ENCODE measurements around the gene MTCL3.

MTCL3 gene

DNA sequence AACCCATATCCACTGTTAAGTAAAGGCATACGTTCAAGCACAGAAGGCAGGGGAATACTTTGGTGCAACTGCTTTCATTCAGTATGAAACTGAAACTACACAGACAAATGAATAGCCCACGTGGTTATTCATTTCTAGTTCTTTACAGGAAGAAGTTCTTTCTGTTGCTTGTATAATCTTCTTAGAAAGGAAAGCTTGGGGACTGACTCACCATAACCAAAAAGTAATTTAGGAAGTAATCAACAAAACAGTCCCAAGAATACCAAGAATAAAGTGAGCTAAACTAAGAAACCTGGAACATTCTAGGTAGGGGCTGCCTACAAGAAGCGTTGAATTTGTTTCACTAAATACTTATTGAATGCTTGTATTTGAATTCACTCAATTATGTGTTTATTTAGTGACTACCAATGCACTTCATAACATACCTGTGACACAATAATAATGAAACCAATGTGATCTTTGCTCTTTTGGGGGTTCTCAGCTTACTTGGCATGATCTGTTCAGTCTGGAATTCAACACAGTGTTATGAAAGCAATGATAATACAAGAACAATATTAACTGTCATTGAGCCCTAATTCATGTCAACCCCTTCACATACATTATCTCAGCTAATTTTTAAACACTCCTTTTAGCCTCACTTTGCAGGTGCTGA is 34.8 kb downstream of the MTCL3 start:
- no peak overlapping the region for H3K4me3 Mint-ChIP-seq
- no peaks in the 10 kb centered on the region for H3K36me3 ChIP-seq (ENCODE audit: control insufficient read depth, insufficient read depth, low read length)
- no peak for DNase-seq
- no peak overlapping the region for H3K4me3 ChIP-seq (ENCODE audit: low read length)
- no peak for TF ChIP-seq CTCF (conservative IDR thresholded peaks at IDR 0.05)
- H3K9me3 Mint-ChIP-seq, result no peaks in the 10 kb centered on the region
- H3K9me3 ChIP-seq (ENCODE audit: control insufficient read depth, low read length), result no peaks in the 10 kb centered on the region
- H3K27ac Mint-ChIP-seq, result peak overlapping the region; percentile 44
- no peaks in the 10 kb centered on the region for H3K36me3 Mint-ChIP-seq (ENCODE audit: low read depth)
- no peak overlapping the region for H3K9ac ChIP-seq (ENCODE audit: extremely low read depth, low read length, poor library complexity, severe bottlenecking)
- no peaks in the 10 kb centered on the region for H3K4me1 ChIP-seq (ENCODE audit: control insufficient read depth, insufficient read depth, low read length)
- no peak overlapping the region for H3K27ac ChIP-seq (ENCODE audit: low read depth, low read length)
- WGBS, 2 experiments (ENCODE audit: insufficient coverage in 1 of 2, insufficient read length in 1 of 2), result 58 to 76% methylated on average over 2 to 3 of the region's 3 CpGs
- H3K27me3 ChIP-seq (ENCODE audit: control insufficient read depth, insufficient read depth, low read length, poor library complexity, severe bottlenecking), result no peaks in the 10 kb centered on the region
- H3K27me3 Mint-ChIP-seq (ENCODE audit: insufficient read depth), result no peaks in the 10 kb centered on the region
- H3K4me1 Mint-ChIP-seq, result peaks cover 2% of the 10 kb centered on the region

- Histone ChIP-seq H3K27ac (ENCODE audit: low read depth, low read length) (peak overlapping the region; percentile 2), H3K36me3 (ENCODE audit: control insufficient read depth, insufficient read depth, low read length) (no peaks in the 10 kb centered on the region), H3K27me3 (ENCODE audit: control insufficient read depth, insufficient read depth, low read length, poor library complexity, severe bottlenecking) (no peaks in the 10 kb centered on the region), H3K9ac (ENCODE audit: extremely low read depth, low read length, poor library complexity, severe bottlenecking) (no peak overlapping the region), H3K4me1 (ENCODE audit: control insufficient read depth, insufficient read depth, low read length) (no peaks in the 10 kb centered on the region), H3K9me3 (ENCODE audit: control insufficient read depth, low read length) (no peaks in the 10 kb centered on the region), H3K4me3 (ENCODE audit: low read length) (no peak overlapping the region)
- H3K4me3 Mint-ChIP-seq, result no peak overlapping the region
- H3K36me3 Mint-ChIP-seq (ENCODE audit: low read depth), result no peaks in the 10 kb centered on the region
- DNase-seq, result peak; percentile 60
- no peaks in the 10 kb centered on the region for H3K27me3 Mint-ChIP-seq (ENCODE audit: insufficient read depth)
- 54% methylated on average over 3 of the region's 5 CpGs; no CpG with 5 or more reads in 1 of the 2 experiments for WGBS, 2 experiments (ENCODE audit: insufficient coverage in 1 of 2, insufficient read length in 1 of 2)
- H3K4me1 Mint-ChIP-seq, result peaks cover 2% of the 10 kb centered on the region
- peak overlapping the region; percentile 44 for H3K27ac Mint-ChIP-seq
- H3K9me3 Mint-ChIP-seq, result no peaks in the 10 kb centered on the region
- no peak for TF ChIP-seq CTCF (conservative IDR thresholded peaks at IDR 0.05)
These were observed 35.6 kb downstream of the MTCL3 start for GRCh38 chr6:127483399-127484055.

- no peaks in the 10 kb centered on the region for H3K27me3 ChIP-seq (ENCODE audit: control insufficient read depth, insufficient read depth, low read length, poor library complexity, severe bottlenecking)
- no peaks in the 10 kb centered on the region for H3K4me1 ChIP-seq (ENCODE audit: control insufficient read depth, insufficient read depth, low read length)
- H3K27ac ChIP-seq (ENCODE audit: low read depth, low read length), result peak overlapping the region; percentile 26
These were observed 36.8 kb downstream of the MTCL3 start for GRCh38 chr6:127482325-127482724.

More at GRCh38 chr6:127482325-127482724, 36.8 kb downstream of the MTCL3 start:
- DNase-seq, result no peak
- Mint-ChIP-seq H3K36me3 (ENCODE audit: low read depth) (no peaks in the 10 kb centered on the region), H3K4me3 (no peak overlapping the region), H3K4me1 (peaks cover 2% of the 10 kb centered on the region), H3K27ac (no peak overlapping the region), H3K27me3 (ENCODE audit: insufficient read depth) (no peaks in the 10 kb centered on the region), H3K9me3 (no peaks in the 10 kb centered on the region)
- no peak overlapping the region for H3K9ac ChIP-seq (ENCODE audit: extremely low read depth, low read length, poor library complexity, severe bottlenecking)
- no peak overlapping the region for H3K4me3 ChIP-seq (ENCODE audit: low read length)
- H3K36me3 ChIP-seq (ENCODE audit: control insufficient read depth, insufficient read depth, low read length), result no peaks in the 10 kb centered on the region
- no peaks in the 10 kb centered on the region for H3K9me3 ChIP-seq (ENCODE audit: control insufficient read depth, low read length)
- no peak for TF ChIP-seq CTCF (conservative IDR thresholded peaks at IDR 0.05)
- WGBS, 2 experiments (ENCODE audit: insufficient coverage in 1 of 2, insufficient read length in 1 of 2), result 94% methylated on average over 2 of the region's 2 CpGs; no CpG with 5 or more reads in 1 of the 2 experiments

Data from endodermal cell (in vitro differentiated cells).